GM18951 (cell line): ENCODE measurements around the gene HSD17B14.

Experiments
- POLR2A ChIP-seq: IDR thresholded peaks from 4 replicates; pipeline ENCODE4 v1.6.1; 2011; ENCODE audit warnings: mild to moderate bottlenecking; ENCODE audit not compliant: insufficient read length, insufficient read depth; ENCODE audit errors: extremely low read depth
- in situ Hi-C: fragments of 300-500 bp; cut with MboI; formaldehyde crosslinking; loops from one replicate; pipeline ENCODE4 v1.12.0; 2022; ENCODE audit warnings: low sequenced_read_pairs, mixed read lengths, inconsistent platforms; ENCODE audit not compliant: unreplicated experiment

The HSD17B14 gene

DNA sequence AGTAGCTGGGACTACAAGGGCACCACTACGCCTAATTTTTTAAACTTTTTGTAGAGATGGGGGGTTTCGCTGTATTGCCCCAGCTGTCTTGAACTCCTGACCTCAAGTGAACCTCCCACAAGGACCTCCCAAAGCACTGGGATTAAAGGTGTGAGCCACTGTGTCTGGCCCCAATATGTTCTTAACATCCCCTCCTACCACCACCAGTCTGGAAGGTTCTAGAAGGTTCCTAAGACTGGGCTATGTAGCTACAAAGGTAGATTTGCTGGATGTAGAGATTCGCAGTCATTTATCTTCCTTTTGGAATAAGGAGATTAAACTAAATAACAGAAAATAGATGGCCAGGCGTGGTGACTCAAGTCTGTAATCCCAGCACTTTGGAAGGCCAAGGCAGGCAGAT, 5.3 kb downstream of the HSD17B14 start:
- no peak for TF ChIP-seq POLR2A
- in situ Hi-C loops, result no loop called here

GRCh38 chr19:48830088-48830487, 6.2 kb downstream of the HSD17B14 start:
- in situ Hi-C loops, result no loop called here
- TF ChIP-seq POLR2A, result no peak

DNA sequence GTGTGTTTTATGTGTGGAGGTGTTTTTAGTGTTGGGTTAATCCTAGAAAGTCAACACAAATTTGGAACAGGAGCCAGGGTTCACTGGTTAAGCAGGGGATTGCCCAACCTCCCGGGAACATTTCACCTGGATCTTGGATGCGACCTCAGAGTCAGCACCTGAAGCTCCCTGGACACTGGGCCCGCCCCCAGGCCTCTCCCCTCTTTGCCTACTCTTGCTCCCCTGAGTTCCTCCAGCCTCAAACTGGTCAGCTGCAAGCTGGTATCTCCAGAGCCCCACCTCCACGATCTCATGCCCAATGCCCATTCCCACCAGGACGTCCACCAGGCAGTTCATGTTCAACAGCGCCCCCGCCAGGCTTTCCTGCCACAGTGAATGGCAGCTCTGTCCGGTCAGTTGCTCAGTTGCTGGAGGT, 9.7 kb downstream of the HSD17B14 start:
- no peak for TF ChIP-seq POLR2A
- in situ Hi-C loops, result no loop called here

DNA sequence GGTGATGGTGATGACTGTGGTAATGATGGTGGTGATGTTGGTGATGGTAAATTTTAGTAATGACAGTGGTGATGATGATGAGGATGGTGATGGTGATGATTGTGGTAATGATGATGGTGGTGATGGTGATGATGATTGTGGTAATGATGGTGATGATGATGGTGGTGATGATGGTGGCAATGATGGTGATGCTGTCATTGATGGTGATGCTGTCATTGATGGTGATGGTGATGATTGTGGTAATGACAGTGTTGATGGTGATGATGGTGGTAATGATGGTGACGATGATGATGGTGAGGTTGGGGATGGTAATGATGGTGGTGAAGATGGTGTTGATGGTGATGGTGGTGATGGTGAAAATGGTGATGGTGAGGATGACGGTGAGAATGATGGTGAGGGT, 13.8 kb downstream of the HSD17B14 start:
- in situ Hi-C loops, result no loop called here
- TF ChIP-seq POLR2A, result no peak

GRCh38 chr19:48821633-48822032, 14.7 kb downstream of the HSD17B14 start:
- no peak for TF ChIP-seq POLR2A
- in situ Hi-C loops, result no loop called here

GRCh38 chr19:48819366-48819816, 16.9 kb downstream of the HSD17B14 start:
- in situ Hi-C loops, result no loop called here
- no peak for TF ChIP-seq POLR2A

DNA sequence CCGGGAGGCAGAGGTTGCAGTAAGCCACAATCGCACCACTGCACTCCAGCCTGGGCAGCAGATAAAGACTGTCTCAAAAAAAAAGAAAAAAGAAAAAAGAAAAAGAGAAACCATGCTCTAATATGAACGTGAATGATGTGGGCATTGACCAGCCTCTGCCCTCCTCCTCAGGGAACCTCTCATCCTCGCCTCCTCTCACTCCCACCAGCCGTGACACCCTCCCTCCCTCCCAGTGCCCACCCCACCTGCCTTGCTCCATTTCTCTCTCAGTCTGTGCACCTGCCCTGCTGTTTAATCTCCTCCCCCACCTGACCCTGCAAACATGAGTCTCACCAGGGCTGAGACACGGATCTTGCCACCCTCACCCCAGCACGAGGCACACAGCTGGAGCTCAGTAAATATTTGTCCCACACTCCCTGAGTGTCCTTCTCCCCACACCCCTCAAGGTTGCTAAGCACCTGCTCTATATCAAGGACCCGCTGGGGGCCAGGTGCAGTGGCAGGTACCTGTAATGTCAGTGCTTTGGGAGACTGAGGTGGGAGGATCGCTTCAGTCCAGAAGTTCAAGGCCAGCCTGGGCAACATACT, 18.0 kb downstream of the HSD17B14 start:
- in situ Hi-C loops, result no loop called here
- TF ChIP-seq POLR2A, result no peak

DNA sequence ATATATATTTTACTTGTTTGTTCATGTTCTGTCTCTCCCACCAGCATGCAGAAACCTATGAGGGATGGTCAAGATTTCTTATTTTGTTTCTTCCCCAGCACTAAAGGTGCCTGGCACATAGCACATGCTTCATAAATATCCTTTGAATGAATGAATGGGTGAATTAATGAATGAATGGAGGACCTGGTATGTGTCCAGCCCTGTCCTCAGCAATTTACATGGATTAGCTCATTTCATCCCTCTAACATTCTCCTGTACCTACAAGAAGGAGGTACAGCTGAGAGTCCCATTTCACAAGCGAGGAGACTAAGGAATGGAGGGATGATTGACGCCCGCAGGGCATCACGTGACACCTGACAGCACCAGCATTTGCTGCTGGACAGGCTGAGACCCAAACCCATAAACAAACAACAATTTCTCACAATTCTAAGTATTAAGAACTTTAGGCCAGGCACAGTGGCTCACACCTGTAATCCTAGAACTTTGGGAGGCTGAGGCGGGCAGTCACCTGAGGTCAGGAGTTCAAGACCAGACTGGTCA, 18.6 kb downstream of the HSD17B14 start:
- TF ChIP-seq POLR2A, result no peak
- in situ Hi-C loops, result no loop called here

DNA sequence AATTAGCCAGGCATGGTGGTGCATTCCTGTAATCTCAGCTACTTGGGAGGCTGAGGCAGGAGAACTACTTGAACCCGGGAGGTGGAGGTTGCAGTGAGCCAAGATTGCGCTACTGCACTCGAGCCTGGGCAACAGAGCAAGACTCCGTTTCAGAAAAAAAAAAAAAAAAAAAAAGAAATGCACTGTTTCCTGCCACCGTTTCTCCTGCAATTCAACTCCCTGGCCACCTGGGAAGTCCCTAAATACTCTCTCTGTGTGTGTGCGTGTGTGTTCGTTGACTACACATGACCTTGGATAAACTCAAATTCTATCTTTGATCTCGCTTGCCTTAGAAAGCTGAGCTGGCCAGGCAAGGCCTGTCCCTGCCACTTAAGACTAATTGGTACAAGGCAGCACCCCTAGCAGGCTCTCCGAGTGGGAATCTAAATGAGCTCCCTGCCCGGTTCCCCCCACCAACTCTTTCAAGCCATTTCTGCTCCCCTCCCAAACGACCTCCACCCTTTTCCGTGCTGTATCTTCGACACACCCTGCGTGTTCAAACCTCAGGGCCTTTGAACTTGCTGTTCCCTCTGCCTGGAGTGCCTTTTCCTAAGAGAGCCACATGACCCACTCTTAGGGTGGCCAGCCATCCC, 20.3 kb downstream of the HSD17B14 start:
- in situ Hi-C loops, result no loop called here
- TF ChIP-seq POLR2A, result no peak

DNA sequence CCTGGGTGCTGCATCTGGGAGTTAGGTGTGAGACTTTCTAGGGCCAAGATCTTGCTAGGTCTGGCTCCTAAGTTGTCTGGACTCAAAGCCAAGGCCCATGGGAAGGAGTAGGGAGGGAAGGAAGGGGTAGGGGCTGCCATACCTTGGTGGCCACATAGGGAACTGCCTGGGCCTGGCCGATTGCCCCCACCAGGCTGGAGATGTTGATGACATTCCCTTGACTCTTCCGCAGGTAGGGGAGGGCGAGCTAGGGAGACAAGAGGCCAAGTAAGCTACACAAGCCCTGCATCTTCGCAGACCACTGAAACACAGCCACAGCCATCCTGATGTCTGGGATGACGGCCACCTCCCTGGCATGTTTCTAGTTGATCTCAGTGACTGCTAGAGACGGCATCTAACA, 21.4 kb downstream of the HSD17B14 start:
- no peak for TF ChIP-seq POLR2A
- in situ Hi-C loops, result no loop called here

DNA sequence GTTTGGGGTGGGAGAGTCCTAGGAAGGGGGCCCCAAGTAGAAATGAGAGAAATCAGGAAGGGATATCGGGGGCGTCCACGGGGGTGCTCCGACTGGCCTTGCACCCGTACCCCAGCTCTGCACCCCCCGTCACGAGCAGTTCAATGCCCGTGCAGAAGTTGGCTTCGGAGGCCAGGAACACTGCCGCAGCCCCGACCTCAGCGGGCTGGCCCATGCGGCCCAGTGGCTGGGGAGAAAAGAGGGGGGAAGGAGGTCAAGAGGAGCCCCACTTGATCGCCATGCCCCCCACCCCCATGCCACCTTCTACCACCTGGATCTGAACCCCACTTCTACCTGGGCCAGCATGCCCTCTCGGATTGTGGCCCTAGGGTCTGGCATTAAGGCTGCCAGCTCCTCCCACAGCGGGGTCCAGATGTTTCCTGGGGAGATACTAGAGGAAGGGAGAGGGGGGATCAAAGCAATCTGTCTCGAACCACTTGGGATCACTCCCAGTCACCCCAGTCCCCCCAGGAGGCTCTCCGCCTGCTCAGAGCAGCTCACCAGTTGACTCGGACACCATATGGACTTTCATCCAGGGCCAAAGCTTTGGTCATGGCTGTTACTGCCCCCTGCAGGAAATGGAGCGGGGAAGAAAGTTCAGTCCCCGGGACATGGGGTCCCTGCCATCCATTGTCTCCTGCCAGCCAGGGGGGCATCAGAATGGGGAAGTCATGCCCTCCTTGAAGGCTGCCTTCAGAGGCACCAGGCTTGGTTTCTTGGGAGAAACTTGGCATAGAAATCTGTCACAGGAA, 23.0 kb downstream of the HSD17B14 start:
- in situ Hi-C loops, result no loop called here
- TF ChIP-seq POLR2A, result no peak

- TF ChIP-seq POLR2A, result peak; percentile 45
- in situ Hi-C loops, result no loop called here
Measured at GRCh38 chr19:48812094-48812929, 24.0 kb downstream of the HSD17B14 start.

- in situ Hi-C loops, result no loop called here
- no peak for TF ChIP-seq POLR2A
Measured at GRCh38 chr19:48810151-48810550, 26.1 kb downstream of the HSD17B14 start.
